Lung (tissue), 12 donors: ENCODE results near the gene BMP7. TPM values are rescaled to one million over a fixed set of nuclear protein-coding genes. Genes with fewer than 3 reads are reported as not detected.
A peak's percentile ranks its signal among the peaks of the same experiment; 100 is the strongest.
"Not testable (repeated sequence)": the region's sequence is repeated elsewhere in the genome, so short reads cannot be mapped to it uniquely, and the experiment has no call there.

Experiments
- ATAC-seq: fragments of 200-7000 bp; cut with Tn5 transposase; one replicate; pipeline ENCODE4 v1.9.1; 2020; ENCODE audit warnings: moderate number of reproducible peaks; ENCODE audit not compliant: insufficient read depth, low FRiP score
- DNase-seq, 3 donors: peaks; one replicate each; pipeline ENCODE4 v3.0.0-alpha.2; 2013 to 2017
- H3K27ac ChIP-seq, 2 donors: one replicate each; pipeline ENCODE4 v1.5.1; 2013; ENCODE audit warnings: mild to moderate bottlenecking in 2 of 2, moderate library complexity in 2 of 2, control low read depth in 1 of 2, inconsistent platforms in 1 of 2, low read depth in 1 of 2, low read length in 1 of 2
- H3K27me3 ChIP-seq, 3 donors: one replicate each; pipeline ENCODE4 v1.5.1; 2013; ENCODE audit warnings: low read length in 2 of 3; ENCODE audit not compliant: control insufficient read depth in 3 of 3, insufficient read depth in 3 of 3
- H3K36me3 ChIP-seq, 4 donors: one replicate each; pipeline ENCODE4 v1.5.1; 2013; ENCODE audit warnings: low read length in 4 of 4, mild to moderate bottlenecking in 1 of 4, moderate library complexity in 1 of 4; ENCODE audit not compliant: control insufficient read depth in 4 of 4, insufficient read depth in 4 of 4
- H3K4me1 ChIP-seq, 5 donors: one replicate each; pipeline ENCODE4 v1.5.1; 2013; ENCODE audit warnings: low read length in 5 of 5, mild to moderate bottlenecking in 2 of 5, moderate library complexity in 1 of 5; ENCODE audit not compliant: control insufficient read depth in 5 of 5, insufficient read depth in 5 of 5
- H3K4me3 ChIP-seq: one replicate; pipeline ENCODE4 v1.5.1; 2013; ENCODE audit warnings: mild to moderate bottlenecking, control low read depth, moderate library complexity
- H3K9ac ChIP-seq, 2 donors: one replicate each; pipeline ENCODE4 v1.5.1; 2013; ENCODE audit warnings: low read length in 2 of 2, control low read depth in 1 of 2; ENCODE audit not compliant: insufficient read depth in 1 of 2
- H3K9me3 ChIP-seq, 4 donors: one replicate each; pipeline ENCODE4 v1.5.1; 2013; ENCODE audit warnings: low read length in 3 of 4, mild to moderate bottlenecking in 1 of 4, moderate library complexity in 1 of 4; ENCODE audit not compliant: control insufficient read depth in 4 of 4, insufficient read depth in 3 of 4
- WGBS, 2 donors: extraction: QIAGEN DNeasy Blood & Tissue Kit; methylation state at CpG; one replicate each; pipeline ENCODE4 v1.1.7; 2013; 5-methylcytosine and 5-hydroxymethylcytosine counted together
- polyA plus RNA-seq, 2 donors: library from polyadenylated mRNA; stranded (reverse); fragments of 200-250 nt; gene quantifications; one replicate each; pipeline ENCODE4 v1.2.1, GENCODE V29; 2013
- total RNA-seq, 2 donors: library from RNA; depleted of rRNA in 1 of 2; stranded (reverse); fragments of >200 nt in 1 of 2; gene quantifications; one replicate each; pipeline ENCODE4 v1.2.1, GENCODE V29; 2014 to 2021
- TF ChIP-seq, protein P1 (sequence below): IDR thresholded peaks from 2 replicates; pipeline ENCODE4 v1.5.1; 2012; ENCODE audit warnings: mild to moderate bottlenecking; ENCODE audit errors: control extremely low read depth, extremely low read depth
- donor health status: control.
- donor health status: control.
- donor health status: Bipolar disorder and iron deficiency.
- donor health status: healthy.
- donor health status: DM: yes; HTN: yes; CAD: no.

BMP7 gene
- total and polyA plus RNA-seq, 4 donors: 0.67 to 10.3 (median 1.4) TPM

- no peak for DNase-seq
- H3K9me3 ChIP-seq: no peaks in the 10 kb centered on the region
- H3K4me3 ChIP-seq: no peak overlapping the region
- WGBS, 2 donors: 77 to 86% methylated on average over 7 of the region's 7 CpGs
- H3K27me3 ChIP-seq: no peaks in the 10 kb centered on the region
- H3K9ac ChIP-seq: no peak overlapping the region
- no peaks in the 10 kb centered on the region for H3K36me3 ChIP-seq
- H3K27ac ChIP-seq: no peak overlapping the region
- ATAC-seq: no peak
- H3K4me1 ChIP-seq: peaks cover 0 to 22% (median 0%) of the 10 kb centered on the region in 5 donors
- TF ChIP-seq, protein P1, sequence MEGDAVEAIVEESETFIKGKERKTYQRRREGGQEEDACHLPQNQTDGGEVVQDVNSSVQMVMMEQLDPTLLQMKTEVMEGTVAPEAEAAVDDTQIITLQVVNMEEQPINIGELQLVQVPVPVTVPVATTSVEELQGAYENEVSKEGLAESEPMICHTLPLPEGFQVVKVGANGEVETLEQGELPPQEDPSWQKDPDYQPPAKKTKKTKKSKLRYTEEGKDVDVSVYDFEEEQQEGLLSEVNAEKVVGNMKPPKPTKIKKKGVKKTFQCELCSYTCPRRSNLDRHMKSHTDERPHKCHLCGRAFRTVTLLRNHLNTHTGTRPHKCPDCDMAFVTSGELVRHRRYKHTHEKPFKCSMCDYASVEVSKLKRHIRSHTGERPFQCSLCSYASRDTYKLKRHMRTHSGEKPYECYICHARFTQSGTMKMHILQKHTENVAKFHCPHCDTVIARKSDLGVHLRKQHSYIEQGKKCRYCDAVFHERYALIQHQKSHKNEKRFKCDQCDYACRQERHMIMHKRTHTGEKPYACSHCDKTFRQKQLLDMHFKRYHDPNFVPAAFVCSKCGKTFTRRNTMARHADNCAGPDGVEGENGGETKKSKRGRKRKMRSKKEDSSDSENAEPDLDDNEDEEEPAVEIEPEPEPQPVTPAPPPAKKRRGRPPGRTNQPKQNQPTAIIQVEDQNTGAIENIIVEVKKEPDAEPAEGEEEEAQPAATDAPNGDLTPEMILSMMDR: no peak
Measured at GRCh38 chr20:57281900-57282299, 15.5 kb upstream of the BMP7 start.

- Histone ChIP-seq H3K9me3 (peaks cover 0 to 4% (median 0%) of the 10 kb centered on the region in 4 donors), H3K27ac (no peak overlapping the region), H3K36me3 (no peaks in the 10 kb centered on the region), H3K27me3 (no peaks in the 10 kb centered on the region), H3K4me3 (no peak overlapping the region), H3K9ac (no peak overlapping the region), H3K4me1 (peaks cover 0 to 21% (median 0%) of the 10 kb centered on the region in 5 donors)
- DNase-seq (no peak), ATAC-seq (no peak)
- TF ChIP-seq, protein P1: no peak
- 85 to 86% methylated on average over 10 of the region's 10 CpGs for WGBS, 2 donors
Measured at GRCh38 chr20:57280221-57280620, 13.8 kb upstream of the BMP7 start.

- H3K4me3 ChIP-seq, H3K36me3 ChIP-seq, ATAC-seq, H3K27ac ChIP-seq, H3K9me3 ChIP-seq, DNase-seq, H3K27me3 ChIP-seq, H3K9ac ChIP-seq: not testable (repeated sequence)
- 79 to 89% methylated on average over 3 of the region's 3 CpGs for WGBS, 2 donors
- H3K4me1 ChIP-seq: peaks cover 0 to 21% (median 0%) of the 10 kb centered on the region in 5 donors
Measured at GRCh38 chr20:57279548-57279947, 13.1 kb upstream of the BMP7 start.

DNA sequence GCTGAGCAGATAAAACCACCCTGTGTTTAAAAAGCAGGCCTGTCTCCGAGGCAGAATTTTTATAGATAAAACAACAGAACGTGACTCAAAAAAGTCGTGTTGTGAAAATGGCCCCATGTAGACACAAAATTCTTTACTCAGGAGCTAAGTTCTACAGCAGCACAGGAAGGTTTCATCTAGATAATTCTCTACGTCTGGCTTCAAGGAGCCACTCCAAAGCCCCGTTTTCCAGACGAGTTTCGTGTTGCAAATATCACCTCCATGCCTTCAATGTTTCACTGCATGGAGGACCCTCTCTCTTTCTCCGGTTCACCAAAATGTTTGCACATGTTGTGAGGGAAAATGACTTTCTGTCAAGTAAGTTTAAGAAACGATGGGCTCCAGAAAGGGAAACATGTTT, 12.0 kb upstream of the BMP7 start:
- no peaks in the 10 kb centered on the region for H3K36me3 ChIP-seq
- TF ChIP-seq, protein P1: no peak
- peak in 1 of 3 donors; percentile 47 for DNase-seq
- no peak for ATAC-seq
- no peak overlapping the region for H3K9ac ChIP-seq
- peaks cover 0 to 20% (median 0%) of the 10 kb centered on the region in 5 donors for H3K4me1 ChIP-seq
- no peaks in the 10 kb centered on the region for H3K27me3 ChIP-seq
- no peak overlapping the region for H3K27ac ChIP-seq
- 39 to 49% methylated on average over 9 of the region's 9 CpGs for WGBS, 2 donors
- H3K9me3 ChIP-seq: peaks cover 0 to 4% (median 0%) of the 10 kb centered on the region in 4 donors
- no peak overlapping the region for H3K4me3 ChIP-seq
